ENCODE data around the gene MOCS2. TPM values are rescaled to one million over a fixed set of nuclear protein-coding genes. Genes with fewer than 3 reads are reported as not detected.

Gene MOCS2
- total and polyA plus RNA-seq, 9 of the 15 experiments (the other 6 are each of a cell fraction or from before 2014, with no cell fraction given), result 33.0 to 74.5 (median 48.4) TPM

- TF ChIP-seq MEIS2 (IDR thresholded peaks at IDR 0.05; ENCODE audit: partially characterized antibody) (peak; percentile 96), PHF8 (IDR thresholded peaks at IDR 0.05; ENCODE audit: borderline replicate concordance, low read length) (peak; percentile 82; the same call in 1 of the 2 replicates), PRDM10 (IDR thresholded peaks at IDR 0.05; ENCODE audit: partially characterized antibody) (peak; percentile 66), HNRNPLL (IDR thresholded peaks at IDR 0.05; ENCODE audit: low read depth, low read length, poor library complexity, severe bottlenecking) (peak; percentile 55), ZKSCAN1 (IDR thresholded peaks at IDR 0.05; ENCODE audit: low read depth, low read length) (peak; percentile 29; the same call in 1 of the 2 replicates), ZNF431 (CRISPR knock-in tag; IDR thresholded peaks at IDR 0.05) (no peak), RBBP5 (IDR thresholded peaks at IDR 0.05; ENCODE audit: borderline replicate concordance, insufficient read depth, low read length, poor library complexity, severe bottlenecking) (peak; percentile 86), HDAC2 (IDR thresholded peaks at IDR 0.05) (0 out of 2 replicates have a peak, but pooled peaks have one; percentile 8), YY1 (IDR thresholded peaks at IDR 0.05; ENCODE audit: borderline replicate concordance in 1 of 3, control insufficient read depth in 1 of 3, extremely low read depth in 1 of 3, insufficient read depth in 3 of 3, insufficient read length in 1 of 3, insufficient replicate concordance in 2 of 3, low read depth in 1 of 3, low read length in 2 of 3) (peak in 2 of 3 experiments; percentile 18 to 26), POLR2G (IDR thresholded peaks at IDR 0.05; ENCODE audit: low read depth, low read length) (peak; percentile 87), GABPB1 (CRISPR knock-in tag; IDR thresholded peaks at IDR 0.05) (0 out of 2 replicates have a peak, but pooled peaks have one; percentile 21), CCNT2 (IDR thresholded peaks at IDR 0.05; ENCODE audit: borderline replicate concordance, extremely low read depth, insufficient read length, low read depth, low read length) (peak; percentile 65), NR4A1 (CRISPR knock-in tag; IDR thresholded peaks at IDR 0.05) (0 out of 2 replicates have a peak, but pooled peaks have one; percentile 5), NR4A1 (tag; IDR thresholded peaks at IDR 0.05) (no peak), NFE2L1 (tag; IDR thresholded peaks at IDR 0.05; ENCODE audit: borderline replicate concordance, low read depth) (no peak), TAF1 (IDR thresholded peaks at IDR 0.05; ENCODE audit: control insufficient read depth, extremely low read depth, insufficient read depth, low read length, severe bottlenecking) (peak; percentile 87), SP1 (CRISPR knock-in tag; IDR thresholded peaks at IDR 0.05) (0 out of 2 replicates have a peak, but pooled peaks have one; percentile 35), POU5F1 (IDR thresholded peaks at IDR 0.05; ENCODE audit: borderline replicate concordance, low read depth, low read length, partially characterized antibody) (peak; percentile 58)
- TF ChIP-seq, protein P1, sequence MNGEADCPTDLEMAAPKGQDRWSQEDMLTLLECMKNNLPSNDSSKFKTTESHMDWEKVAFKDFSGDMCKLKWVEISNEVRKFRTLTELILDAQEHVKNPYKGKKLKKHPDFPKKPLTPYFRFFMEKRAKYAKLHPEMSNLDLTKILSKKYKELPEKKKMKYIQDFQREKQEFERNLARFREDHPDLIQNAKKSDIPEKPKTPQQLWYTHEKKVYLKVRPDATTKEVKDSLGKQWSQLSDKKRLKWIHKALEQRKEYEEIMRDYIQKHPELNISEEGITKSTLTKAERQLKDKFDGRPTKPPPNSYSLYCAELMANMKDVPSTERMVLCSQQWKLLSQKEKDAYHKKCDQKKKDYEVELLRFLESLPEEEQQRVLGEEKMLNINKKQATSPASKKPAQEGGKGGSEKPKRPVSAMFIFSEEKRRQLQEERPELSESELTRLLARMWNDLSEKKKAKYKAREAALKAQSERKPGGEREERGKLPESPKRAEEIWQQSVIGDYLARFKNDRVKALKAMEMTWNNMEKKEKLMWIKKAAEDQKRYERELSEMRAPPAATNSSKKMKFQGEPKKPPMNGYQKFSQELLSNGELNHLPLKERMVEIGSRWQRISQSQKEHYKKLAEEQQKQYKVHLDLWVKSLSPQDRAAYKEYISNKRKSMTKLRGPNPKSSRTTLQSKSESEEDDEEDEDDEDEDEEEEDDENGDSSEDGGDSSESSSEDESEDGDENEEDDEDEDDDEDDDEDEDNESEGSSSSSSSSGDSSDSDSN (IDR thresholded peaks at IDR 0.05; ENCODE audit: borderline replicate concordance in 1 of 2, low read depth in 2 of 2, low read length in 2 of 2), result 0 out of 4 replicates have a peak, but pooled peaks of 1 of the 2 experiments have one; percentile 29
Measured at GRCh38 chr5:53109443-53110127, at the start of gene MOCS2 (continued).

Data from K562 (cell line).